GM19240 (cell line): ENCODE measurements around the gene EBF4.
"Not testable (repeated sequence)": the region's sequence is repeated elsewhere in the genome, so short reads cannot be mapped to it uniquely, and the experiment has no call there.

Experiments
- DNase-seq: peaks from one replicate; pipeline ENCODE4 v3.0.0; 2011; ENCODE audit warnings: low spot score; ENCODE audit not compliant: insufficient read length

Gene EBF4

DNA sequence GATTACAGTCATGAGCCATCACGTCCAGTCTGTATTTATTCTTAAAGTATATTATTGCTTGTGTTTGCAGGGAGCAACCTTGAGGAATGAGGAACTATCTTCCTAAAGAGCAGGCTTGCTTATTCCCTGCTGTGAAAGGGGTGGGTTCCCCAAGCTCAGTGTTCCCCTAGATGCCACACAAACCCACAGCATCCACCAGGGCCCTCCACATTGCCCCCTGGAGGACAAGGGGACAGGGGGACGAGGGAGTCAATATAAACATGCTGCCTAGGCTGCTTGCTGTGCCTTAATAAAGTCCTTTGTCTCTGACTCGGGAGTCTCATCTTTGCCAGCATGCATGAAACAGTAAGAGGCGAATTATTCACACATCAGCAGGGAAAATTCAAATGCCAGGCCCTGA is 20.6 kb upstream of the EBF4 start:
- DNase-seq, result no peak

DNA sequence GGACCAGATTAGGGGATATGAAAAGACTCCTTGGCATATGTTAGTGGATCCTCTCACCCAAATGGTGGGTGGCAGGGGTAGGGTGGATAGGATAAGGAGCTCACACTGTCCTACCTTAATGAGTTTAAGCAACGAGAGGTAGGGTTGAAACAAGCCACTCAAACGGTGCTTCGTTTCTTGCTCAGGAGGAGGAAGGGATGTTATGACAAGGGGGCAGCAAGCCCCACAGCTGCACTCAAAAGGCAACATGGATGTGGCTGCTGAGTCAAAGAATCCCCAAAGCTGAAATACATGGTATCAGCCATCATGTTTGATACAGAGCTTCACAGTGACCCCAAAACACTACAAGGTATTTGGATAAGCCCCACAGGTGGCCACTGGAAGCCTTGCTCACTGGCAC is 20.1 kb upstream of the EBF4 start:
- no peak for DNase-seq

DNA sequence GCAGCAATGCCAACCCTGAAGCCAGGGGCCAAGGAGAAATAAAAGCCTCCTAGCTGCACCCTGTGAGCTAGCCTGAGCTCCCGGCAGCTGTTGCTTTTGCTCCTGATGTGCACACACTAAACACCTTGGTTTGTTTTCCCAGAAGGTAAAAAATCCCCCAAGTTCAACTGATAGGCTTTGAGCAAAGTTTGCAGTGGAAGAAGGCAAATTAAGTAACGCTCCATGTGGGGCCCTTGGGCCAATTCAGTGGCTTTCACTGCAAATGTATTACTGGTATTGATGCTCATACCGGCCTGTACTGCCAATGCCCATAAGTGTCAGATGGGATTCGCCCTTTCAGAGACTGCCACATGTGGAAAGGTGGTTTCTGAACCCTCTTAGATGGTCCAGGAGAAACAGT is 19.1 kb upstream of the EBF4 start:
- no peak for DNase-seq

DNA sequence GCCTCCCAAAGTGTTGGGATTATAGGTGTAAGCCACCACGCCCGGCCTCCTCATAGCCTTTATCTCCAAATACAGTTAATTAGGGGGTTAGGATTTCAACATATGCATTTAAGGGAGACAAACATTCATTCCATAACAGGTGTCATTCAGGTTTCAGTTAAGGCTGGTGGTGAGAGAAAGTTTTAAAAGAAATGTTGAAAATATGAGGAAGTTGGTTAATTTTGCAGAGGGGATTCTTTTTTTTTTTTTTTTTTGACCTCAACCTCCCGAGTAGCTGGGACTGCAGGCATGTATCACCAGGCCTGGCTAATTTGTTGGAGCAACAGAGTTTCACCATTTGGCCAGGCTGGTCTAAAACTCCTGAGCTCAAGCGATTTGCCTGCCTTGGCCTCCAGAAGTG is 12.5 kb upstream of the EBF4 start:
- no peak for DNase-seq

DNA sequence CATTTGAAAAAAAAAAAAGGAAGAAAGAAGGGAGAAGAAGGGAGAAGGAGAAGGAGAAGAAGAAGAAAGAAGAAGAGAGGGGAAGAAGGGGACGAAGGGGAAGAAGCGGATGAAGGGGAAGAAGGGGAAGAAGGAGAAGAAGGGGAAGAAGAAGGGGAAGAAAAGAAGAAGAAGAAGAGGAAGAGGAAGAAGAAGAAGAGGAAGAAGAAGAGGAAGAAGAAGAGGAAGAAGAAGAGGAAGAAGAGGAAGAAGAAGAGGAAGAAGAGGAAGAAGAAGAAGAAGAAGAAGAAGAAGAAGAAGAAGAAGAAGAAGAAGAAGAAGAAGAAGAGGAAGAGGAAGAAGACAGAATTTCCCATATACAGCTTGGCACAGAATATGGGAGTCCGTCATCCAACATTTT is 10.5 kb upstream of the EBF4 start:
- not testable (repeated sequence) for DNase-seq

DNA sequence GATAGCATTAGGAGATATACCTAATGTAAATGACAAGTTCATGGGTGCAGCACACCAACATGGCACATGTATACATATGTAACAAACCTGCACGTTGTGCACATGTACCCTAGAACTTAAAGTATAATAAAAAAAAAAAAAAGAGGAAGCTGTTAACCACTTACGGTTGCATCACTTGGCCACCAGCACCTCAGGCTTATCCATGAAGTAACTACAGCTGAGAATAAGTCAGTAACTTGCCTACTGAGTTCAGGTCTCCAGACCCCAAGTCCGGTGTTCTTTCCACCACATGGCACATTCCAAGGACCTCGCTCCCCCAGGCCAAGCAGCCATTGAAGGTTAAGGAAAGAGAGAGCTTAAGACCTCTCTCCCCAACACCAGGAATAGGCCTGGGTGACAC is 7.8 kb upstream of the EBF4 start:
- not testable (repeated sequence) for DNase-seq

DNA sequence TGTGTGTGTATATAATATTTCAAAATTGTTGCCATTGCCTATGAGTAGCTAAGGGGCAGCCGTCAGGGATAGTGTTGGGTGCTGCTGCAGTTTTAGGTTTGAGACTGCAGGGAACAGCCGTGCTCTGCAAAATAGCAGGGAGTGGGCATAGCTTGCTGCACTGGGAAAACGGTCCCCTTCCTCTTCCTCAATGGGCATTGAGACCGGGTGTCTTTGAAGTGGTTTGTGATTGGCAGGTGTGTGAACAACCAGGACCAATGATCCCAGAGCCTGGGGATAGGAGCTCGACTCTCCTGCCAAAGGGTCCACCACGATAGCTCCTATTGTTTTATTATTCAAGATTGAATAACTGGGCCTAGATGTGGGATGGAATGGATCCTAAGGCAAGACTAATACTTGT is 5.1 kb upstream of the EBF4 start:
- DNase-seq, result no peak

DNA sequence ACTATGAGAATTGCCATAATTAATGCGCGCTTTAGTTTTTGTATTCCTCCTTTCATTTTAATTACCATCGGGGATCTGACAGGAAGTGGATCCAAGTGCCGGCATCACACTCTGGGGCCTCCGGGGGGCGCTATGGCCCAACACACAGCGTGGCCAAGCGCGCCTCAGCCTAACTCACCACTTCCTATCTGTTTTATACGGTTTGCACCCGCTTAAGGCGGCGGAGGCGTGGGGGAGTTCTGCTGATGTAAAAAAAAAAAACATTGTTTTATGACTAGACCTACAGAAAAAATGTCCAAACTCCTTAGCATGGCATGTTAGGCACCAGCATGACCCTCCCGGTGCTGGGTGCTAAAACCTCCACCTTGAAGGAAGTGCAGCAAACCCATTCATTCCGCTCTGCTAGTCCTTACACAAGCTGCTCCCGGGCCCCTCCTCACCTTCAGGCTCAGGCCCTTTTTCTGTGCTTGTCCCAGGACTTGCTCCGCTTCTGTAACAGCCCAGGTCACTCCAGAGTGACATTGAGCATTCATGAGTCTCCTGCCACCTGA is 4.5 kb upstream of the EBF4 start:
- DNase-seq, result no peak

DNA sequence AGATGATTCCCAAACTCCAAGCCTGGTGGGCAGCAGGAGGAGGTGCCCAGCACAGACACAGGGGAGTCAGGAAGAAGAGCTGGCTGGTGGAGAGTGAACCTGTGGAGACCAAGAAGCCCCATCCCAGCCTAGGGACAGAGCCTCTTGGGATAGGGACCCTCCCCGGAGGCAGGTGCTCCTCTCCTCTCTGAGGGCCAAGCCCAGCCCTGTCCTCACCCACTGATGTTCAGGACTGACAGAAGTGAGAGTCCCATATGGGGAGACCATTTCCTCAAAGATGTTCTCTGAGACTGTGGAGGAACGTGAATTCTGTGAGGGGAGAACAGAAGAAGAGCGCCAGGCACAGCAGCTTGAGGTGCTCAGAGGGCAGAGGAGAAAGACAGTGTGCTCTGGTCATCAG is 2.4 kb upstream of the EBF4 start:
- DNase-seq, result no peak

DNA sequence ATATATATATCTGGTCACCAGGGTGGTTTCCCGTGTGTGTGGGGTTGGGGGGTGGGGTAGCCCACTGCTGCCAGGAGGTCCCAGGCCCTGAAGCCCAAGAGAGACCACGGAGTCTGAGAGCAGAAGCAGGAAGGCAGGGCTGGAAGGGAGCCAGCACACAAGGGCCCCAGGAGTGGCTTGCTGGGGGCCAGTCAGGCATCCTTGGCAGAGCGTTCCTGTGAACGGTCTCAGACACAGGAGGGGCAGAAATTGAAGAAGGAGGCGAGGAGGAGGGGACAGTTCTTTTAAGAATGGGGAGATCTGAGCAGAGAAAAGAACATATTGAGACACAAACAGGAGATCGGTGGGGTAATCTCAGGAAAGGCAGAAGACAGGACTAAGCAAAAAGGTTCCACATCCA is 1.9 kb upstream of the EBF4 start:
- no peak for DNase-seq

DNA sequence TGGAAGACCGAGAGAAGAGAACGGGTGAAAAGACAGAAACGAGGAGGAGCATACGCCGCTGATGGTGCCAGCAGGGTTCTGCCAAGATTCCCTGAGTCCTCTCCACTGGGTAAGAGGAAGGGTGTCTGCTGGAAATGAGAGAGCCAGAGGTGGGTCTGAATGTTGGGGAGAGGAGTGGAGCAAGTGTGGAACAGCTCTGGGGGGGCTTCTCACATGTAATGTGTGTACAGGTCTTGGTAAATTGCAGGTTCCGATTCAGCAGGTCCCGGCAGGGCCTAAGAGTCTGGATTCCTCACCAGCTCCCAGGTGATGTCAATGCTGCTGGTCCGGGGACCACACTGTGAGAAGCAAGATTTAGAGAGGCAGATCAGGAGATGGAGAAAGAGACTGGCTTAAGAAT is 1.5 kb upstream of the EBF4 start:
- DNase-seq, result no peak

DNA sequence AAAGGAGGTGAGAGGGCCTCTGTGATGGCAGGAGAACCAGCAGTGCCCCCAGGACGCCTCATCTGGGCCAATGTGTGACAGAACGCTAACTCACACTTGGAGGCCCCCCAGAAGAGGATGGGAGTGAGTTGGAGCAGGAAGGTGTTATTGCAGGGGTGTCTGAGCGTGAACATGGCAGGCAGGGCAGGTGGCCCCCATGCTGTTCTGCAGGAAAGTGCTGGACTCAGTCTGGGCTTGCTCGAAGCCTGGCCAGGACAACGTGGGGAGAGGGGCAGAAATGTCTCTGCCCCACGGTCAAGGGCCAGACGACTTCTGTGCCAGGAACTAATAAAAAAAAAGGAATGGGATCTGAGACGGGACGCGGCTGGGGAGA is 931 bp upstream of the EBF4 start:
- no peak for DNase-seq

DNA sequence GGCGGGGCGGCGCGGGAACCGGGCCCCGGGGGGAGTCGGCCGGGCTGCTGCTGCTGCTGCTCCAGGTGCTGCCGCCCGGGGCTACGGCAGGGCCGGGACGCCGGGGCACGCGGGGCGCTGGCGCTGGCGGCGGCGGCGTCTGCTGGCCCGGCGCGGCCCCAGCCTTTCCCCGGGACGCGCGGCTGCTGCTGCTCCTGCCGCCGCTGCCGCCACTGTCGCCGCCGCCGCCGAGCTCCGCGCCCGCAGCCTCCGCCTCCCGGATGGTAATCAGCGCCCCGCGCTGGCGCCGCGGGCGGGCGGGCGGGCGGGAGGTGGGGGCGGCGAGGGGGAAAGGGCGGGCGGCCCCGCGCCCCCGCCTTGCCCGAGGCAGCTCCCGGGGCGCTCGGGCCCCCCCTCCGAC is 306 bp downstream of the EBF4 start:
- no peak for DNase-seq

DNA sequence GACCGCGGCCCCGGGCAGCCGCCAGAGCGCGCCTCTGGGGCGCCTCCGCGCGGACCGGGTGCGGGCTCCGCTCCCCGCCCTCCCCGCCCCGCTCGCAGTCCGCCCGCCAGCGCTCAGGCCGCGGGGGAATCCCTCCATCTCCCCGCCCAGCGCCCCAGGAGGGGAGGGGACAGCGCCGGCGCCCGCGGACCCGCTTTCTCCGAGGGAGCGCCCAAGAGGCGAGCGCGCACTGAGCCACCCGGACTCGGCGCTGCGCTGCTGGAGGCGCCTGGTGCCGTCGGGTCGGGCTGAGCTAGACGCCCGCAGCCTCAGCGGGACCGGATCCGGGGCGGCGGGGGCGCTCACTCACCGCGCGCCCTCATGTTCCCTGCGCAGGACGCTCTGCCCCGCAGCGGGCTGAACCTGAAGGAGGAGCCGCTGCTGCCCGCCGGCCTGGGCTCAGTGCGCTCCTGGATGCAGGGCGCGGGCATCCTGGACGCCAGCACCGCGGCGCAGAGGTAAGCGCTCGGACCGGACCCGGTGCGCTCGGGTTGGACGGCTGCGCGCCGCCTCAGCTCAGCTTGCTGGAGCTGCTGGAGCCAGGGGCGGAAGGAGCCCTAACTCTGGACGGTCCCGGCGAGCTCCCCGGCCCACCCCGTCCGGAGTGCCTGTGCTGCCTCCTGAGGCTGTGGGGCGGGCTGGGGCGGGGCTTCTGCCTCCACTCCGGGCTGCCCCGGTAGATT is 867 bp downstream of the EBF4 start:
- DNase-seq, result no peak

DNA sequence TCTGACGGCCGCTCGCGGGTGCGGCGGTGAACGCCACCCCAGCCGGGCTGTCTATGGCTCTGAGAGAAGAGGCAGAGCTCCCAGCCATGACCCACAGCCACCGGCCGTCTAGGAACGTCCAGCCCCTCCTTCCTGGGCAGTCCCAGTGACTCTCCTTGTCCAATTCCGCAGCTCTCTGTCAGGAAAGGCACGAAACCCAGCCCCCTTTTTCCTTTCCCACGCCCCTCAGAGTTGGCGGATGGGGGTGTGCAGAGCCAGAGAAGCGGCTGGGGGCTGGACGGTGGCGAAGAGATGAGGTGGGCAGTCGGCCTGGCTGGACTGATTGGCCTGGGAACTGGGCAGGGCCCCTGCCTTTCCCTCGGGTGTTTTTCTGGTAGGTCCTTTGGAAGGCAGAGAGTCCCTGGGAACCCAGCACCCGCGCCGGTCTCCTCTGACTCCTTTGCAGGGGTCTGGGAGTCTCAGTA is 1.5 kb downstream of the EBF4 start:
- no peak for DNase-seq

DNA sequence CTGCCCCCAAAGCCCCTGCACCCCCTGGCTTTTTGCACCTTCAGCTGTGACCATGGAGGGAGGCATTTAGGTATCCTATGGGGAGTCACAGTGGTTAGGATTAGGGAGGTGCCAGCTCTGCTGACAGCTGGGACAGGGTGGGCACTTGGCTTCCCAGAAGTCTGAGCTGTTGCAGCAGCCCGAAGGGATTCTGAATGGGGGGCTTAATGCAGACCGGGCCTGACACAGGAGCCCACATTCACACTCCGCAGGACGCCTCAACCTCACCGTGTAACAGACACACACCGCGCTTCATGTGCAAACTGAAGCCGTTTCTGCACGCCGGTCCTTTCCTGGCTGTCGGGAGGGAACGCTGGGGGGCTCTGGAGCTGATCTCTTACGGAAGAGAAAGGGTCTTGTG is 1.9 kb downstream of the EBF4 start:
- DNase-seq, result no peak

DNA sequence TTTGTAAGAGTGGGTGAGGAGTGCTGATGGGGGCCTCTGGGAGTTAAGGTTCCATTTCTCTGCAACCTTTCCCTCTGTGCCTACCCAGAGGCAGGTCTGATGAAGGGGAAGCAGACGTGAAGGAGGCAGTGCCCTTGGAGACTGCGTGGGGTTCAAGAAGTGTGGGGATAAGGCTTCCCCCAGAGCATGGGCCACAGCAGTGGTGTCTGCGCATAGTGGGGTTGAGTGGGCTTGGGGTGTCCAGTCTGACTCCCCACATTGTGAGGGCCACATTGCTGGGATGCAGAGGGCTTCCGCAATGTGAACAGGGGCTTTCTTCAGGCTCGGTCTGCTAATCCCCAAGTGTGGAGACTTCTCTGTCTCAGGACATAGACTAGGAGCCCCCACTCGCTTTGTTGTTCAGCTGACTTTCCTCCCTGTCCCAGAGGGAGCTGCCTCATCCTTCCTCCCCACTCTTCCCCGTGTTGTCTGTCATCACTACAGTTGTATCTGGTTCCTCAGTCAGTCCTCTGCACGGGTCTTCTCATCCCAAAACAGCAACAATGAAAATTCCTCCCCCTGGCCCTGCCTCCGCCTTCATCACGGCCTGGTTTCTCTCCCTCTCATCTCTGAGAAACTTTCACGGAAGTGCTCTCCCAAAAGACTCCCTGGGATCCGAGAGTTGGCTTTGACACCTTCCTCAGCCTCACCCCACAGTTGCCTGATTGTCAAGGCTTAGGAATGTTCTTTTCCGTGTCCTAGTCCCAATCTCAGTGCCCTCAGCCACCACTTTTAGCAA is 2.8 kb downstream of the EBF4 start:
- no peak for DNase-seq

DNA sequence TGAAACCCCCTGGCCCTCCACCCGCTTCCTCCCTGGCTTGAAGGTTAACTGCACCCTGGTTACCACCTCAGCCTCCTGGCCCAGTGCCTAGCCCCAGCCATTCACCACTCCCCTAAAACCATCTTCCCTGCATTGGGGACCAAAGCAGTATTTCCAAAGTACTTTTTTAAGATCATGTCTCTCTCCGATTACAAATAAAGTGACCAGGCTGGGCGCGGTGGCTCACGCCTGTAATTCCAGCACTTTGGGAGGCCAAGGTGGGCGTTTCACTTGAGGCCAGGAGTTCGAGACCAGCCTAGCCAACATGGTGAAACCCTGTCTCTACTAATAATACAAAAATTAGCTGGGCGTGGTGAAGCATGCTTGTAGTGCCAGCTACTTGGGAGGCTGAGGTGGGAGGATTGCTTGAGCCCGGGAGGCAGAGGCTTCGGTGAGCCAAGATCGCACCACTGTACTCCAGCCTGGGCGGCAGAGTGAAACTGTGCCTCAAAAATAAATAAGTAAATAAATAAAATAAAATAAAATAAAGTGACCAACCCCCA is 3.5 kb downstream of the EBF4 start:
- DNase-seq, result not testable (repeated sequence)

DNA sequence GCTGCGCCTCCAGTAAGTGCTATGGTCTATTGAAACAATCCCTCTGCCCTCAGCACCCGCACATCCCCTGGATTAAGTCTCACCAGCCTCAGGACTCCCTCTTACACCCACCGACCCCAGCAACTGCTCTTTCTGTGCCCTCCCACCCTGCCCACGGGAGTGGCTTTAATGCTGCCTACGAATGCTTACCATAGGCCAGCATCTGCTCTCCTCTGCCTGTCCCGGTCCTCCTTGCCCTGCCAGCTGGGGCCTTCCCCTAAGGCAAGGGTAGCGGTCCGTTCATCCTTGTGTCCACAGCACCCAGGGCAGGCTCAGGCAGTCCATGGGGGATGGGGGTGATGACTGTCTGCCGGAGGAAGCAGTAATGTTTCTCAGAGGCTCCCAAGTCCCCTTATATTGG is 4.1 kb downstream of the EBF4 start:
- no peak for DNase-seq

DNA sequence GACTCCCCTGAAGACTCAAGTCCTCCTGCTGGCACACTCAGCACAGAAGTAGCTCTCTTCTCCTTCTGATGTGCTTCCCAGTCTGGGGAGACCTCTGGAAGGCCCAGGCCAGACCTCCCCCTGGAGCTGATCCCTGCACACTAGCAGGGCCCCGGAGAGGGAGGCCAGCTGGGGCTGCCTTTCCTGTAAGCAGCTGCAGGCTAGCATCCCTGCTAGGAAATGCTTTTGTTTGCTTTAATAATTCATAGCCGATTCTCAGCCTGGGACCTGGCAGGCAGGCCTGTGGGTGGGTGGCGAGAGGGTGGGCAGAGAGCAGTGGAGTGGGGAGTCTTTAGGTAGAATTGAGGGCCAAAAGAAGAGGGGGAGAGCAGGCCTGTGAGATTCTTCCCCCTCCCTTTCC is 5.2 kb downstream of the EBF4 start:
- DNase-seq, result no peak

DNA sequence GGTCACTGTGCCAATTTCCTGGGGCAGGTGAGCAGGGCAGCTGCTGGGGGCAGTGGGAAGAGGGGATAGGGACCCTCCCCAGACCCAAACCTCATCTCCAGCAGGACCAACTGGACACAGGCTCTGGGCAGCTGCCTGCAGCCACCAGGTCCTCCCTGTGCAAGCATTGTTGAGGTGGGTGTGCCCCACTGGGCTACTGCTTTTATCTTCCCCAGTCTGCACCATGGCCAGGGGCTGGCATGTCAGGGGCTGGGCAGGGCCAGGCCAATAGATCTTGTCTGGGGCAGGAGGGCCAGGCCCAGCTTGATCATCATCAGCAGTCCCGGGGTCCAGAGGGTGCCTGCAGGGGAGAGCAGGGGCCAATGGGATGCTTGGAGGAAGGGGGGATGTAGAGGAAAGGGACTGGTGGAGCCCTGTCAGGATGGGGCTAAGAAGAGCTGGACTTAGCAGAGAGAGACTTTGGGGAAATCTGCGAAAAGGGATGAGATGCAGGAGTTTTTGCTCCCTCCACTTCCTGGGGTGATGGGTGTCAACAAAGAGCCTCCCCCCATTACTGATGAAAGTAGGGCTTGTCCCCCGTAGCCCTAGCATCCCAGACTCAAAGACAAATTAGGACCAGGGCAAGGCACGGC is 5.7 kb downstream of the EBF4 start:
- no peak for DNase-seq

DNA sequence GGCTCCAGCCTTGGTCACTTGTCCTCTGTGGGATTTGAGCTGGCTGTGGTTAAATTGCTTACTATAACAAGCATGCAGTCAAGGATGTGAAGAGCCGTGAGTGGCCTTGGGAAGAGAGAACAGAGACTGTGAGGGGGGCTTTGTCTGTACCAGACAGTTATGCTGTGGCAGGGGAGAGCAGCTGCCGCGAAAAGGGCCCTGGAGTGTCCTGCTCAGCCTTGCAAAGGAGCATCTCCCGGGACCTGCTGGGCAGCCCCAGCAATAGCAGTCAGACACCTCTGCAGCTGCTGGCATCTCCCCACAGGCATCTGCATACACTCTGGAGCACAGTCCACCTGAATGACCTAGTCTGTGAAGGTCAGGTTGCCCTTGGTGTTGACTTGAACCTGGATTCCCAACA is 6.3 kb downstream of the EBF4 start:
- DNase-seq, result no peak
